HFF-Myc (cell line): ENCODE measurements around the gene GFRA1.

Experiments used
- DNase-seq: peaks from one replicate; pipeline ENCODE4 v3.0.0-alpha.2; 2011; ENCODE audit warnings: low read depth; ENCODE audit errors: extremely low read depth
- H3K4me3 ChIP-seq: replicated peaks from 2 replicates; pipeline ENCODE4 v1.5.1; 2011; ENCODE audit warnings: low read depth, mild to moderate bottlenecking, control low read depth, low read length
- CTCF ChIP-seq: IDR thresholded peaks from 2 replicates; pipeline ENCODE4 v1.5.1; 2012; ENCODE audit warnings: mild to moderate bottlenecking, low read depth, low read length, control low read depth; ENCODE audit errors: missing control alignments

Gene GFRA1

GRCh38 chr10:116085323-116085722 is 187.7 kb downstream of the GFRA1 start:
- TF ChIP-seq CTCF = no peak
- H3K4me3 ChIP-seq = no peak overlapping the region
- DNase-seq = no peak

GRCh38 chr10:116084161-116084560 is 188.8 kb downstream of the GFRA1 start:
- no peak for DNase-seq
- no peak for TF ChIP-seq CTCF
- no peak overlapping the region for H3K4me3 ChIP-seq

GRCh38 chr10:116083226-116083762 is 189.7 kb downstream of the GFRA1 start:
- no peak for TF ChIP-seq CTCF
- DNase-seq = no peak
- H3K4me3 ChIP-seq = no peak overlapping the region

- DNase-seq = no peak
- H3K4me3 ChIP-seq = no peak overlapping the region
- no peak for TF ChIP-seq CTCF
These were observed 190.2 kb downstream of the GFRA1 start for GRCh38 chr10:116082762-116083161.

GRCh38 chr10:116082206-116082605 is 190.8 kb downstream of the GFRA1 start:
- TF ChIP-seq CTCF = no peak
- no peak for DNase-seq
- no peak overlapping the region for H3K4me3 ChIP-seq

GRCh38 chr10:116080553-116080952 is 192.5 kb downstream of the GFRA1 start:
- H3K4me3 ChIP-seq = no peak overlapping the region
- TF ChIP-seq CTCF = no peak
- no peak for DNase-seq

GRCh38 chr10:116079355-116079754 is 193.7 kb downstream of the GFRA1 start:
- H3K4me3 ChIP-seq = no peak overlapping the region
- TF ChIP-seq CTCF = no peak
- no peak for DNase-seq
